Fibroblast of lung (primary cell): ENCODE data around the gene MUSTN1. TPM values are rescaled to one million over a fixed set of nuclear protein-coding genes. Genes with fewer than 3 reads are reported as not detected.

Experiments
- DNase-seq, 2 donors: peaks; one replicate each; pipeline versions ENCODE4 v3.0.0 to v3.0.0-alpha.2; 2010; ENCODE audit warnings: low read depth in 2 of 2
- H2AFZ ChIP-seq: 2 replicates; pipeline ENCODE4 v1.5.1; 2012; ENCODE audit warnings: low read length, control low read depth, inconsistent platforms
- H3K27ac ChIP-seq: 2 replicates; pipeline ENCODE4 v1.5.1; 2011; ENCODE audit warnings: low read length, control low read depth; ENCODE audit not compliant: insufficient read depth
- H3K27me3 ChIP-seq: 2 replicates; pipeline ENCODE4 v1.5.1; 2011; ENCODE audit warnings: mild to moderate bottlenecking, low read length; ENCODE audit not compliant: control insufficient read depth, insufficient read depth
- H3K36me3 ChIP-seq: 2 replicates; pipeline ENCODE4 v1.5.1; 2011; ENCODE audit warnings: low read length; ENCODE audit not compliant: control insufficient read depth, insufficient read depth
- H3K4me1 ChIP-seq: 2 replicates; pipeline ENCODE4 v1.5.1; 2011; ENCODE audit warnings: low read length; ENCODE audit not compliant: control insufficient read depth, insufficient read depth; ENCODE audit errors: extremely low read depth
- H3K4me2 ChIP-seq: 2 replicates; pipeline ENCODE4 v1.5.1; 2011; ENCODE audit warnings: low read length, control low read depth; ENCODE audit not compliant: insufficient read depth; ENCODE audit errors: extremely low read depth
- H3K4me3 ChIP-seq, 4 experiments: fragments of 200-600 bp in 1 of 4; sonication (generic) in 1 of 4; replicated peaks in 1 of 4; 2 replicates each; pipeline ENCODE4 v1.5.1; 2011 to 2016; ENCODE audit warnings: low read length in 4 of 4, low read depth in 3 of 4, mild to moderate bottlenecking in 3 of 4, control low read depth in 2 of 4, inconsistent platforms in 1 of 4, mixed read lengths in 1 of 4; ENCODE audit not compliant: insufficient read depth in 1 of 4; ENCODE audit errors: control extremely low read depth in 1 of 4
- H3K79me2 ChIP-seq: 2 replicates; pipeline ENCODE4 v1.5.1; 2012; ENCODE audit warnings: mild to moderate bottlenecking, low read length, inconsistent platforms; ENCODE audit not compliant: control insufficient read depth, insufficient read depth
- H3K9ac ChIP-seq: 2 replicates; pipeline ENCODE4 v1.5.1; 2011; ENCODE audit warnings: mild to moderate bottlenecking, low read length, control low read depth; ENCODE audit not compliant: insufficient read depth
- H3K9me3 ChIP-seq: 2 replicates; pipeline ENCODE4 v1.5.1; 2012; ENCODE audit warnings: low read depth, low read length; ENCODE audit not compliant: control insufficient read depth, insufficient read depth
- H4K20me1 ChIP-seq: 2 replicates; pipeline ENCODE4 v1.5.1; 2011; ENCODE audit warnings: low read length; ENCODE audit not compliant: control insufficient read depth, insufficient read depth; ENCODE audit errors: extremely low read depth
- CTCF ChIP-seq, 2 donors: IDR thresholded peaks in 1 of 2; conservative IDR thresholded peaks in 1 of 2; 1 replicate in 1 of 2; 2 replicates in 1 of 2; pipeline ENCODE4 v1.5.1; 2011 to 2012; ENCODE audit warnings: low read length in 2 of 2, control low read depth in 1 of 2, inconsistent platforms in 1 of 2, low read depth in 1 of 2, mild to moderate bottlenecking in 1 of 2
- EZH2 ChIP-seq: IDR thresholded peaks from 2 replicates; pipeline ENCODE4 v1.5.1; 2012; ENCODE audit warnings: low read length, control low read depth, mild to moderate bottlenecking; ENCODE audit errors: missing control alignments
- polyA plus RNA-seq, 2 donors: library from polyadenylated mRNA; depleted of rRNA in 1 of 2; stranded (reverse) in 1 of 2; unstranded in 1 of 2; fragments of >200 nt; gene quantifications; 2 replicates each; pipeline ENCODE4 v1.2.1, GENCODE V29; 2011 to 2012; ENCODE audit warnings: missing spikeins in 1 of 2
- total RNA-seq: library from RNA; depleted of rRNA; stranded (reverse); fragments of >200 nt; gene quantifications from 2 replicates; pipeline ENCODE4 v1.2.1, GENCODE V29; 2014

Gene MUSTN1
- total and polyA plus RNA-seq, 2 donors (not counting 1 experiment from before 2014, with no cell fraction given), result 3.2 TPM; not detected in 1

- Histone ChIP-seq H3K9me3 (no peaks in the 10 kb centered on the region), H3K27ac (no peak overlapping the region)
Observed at GRCh38 chr3:52838561-52839267, 3.9 kb upstream of the MUSTN1 start.

GRCh38 chr3:52836986-52837385 is 2.2 kb upstream of the MUSTN1 start:
- Histone ChIP-seq H3K4me1 (peaks cover 14% of the 10 kb centered on the region), H3K9me3 (no peaks in the 10 kb centered on the region), H3K79me2 (no peaks in the 10 kb centered on the region), H4K20me1 (no peaks in the 10 kb centered on the region), H2AFZ (no peak overlapping the region), H3K4me2 (no peak overlapping the region), H3K27me3 (no peaks in the 10 kb centered on the region), H3K36me3 (no peaks in the 10 kb centered on the region), H3K4me3 (no peak overlapping the region), H3K9ac (no peak overlapping the region), H3K27ac (no peak overlapping the region)
- TF ChIP-seq EZH2 (no peak), CTCF (conservative IDR thresholded peaks at IDR 0.05 in 1 of 2, IDR thresholded peaks at IDR 0.05 in 1 of 2; ENCODE audit: low read depth in 1 of 2, low read length in 2 of 2) (no peak)
- no peak for DNase-seq

More at GRCh38 chr3:52838561-52839267, 3.9 kb upstream of the MUSTN1 start:
- Histone ChIP-seq H4K20me1 (no peaks in the 10 kb centered on the region), H2AFZ (no peak overlapping the region), H3K4me1 (peaks cover 11% of the 10 kb centered on the region), H3K36me3 (no peaks in the 10 kb centered on the region), H3K9ac (no peak overlapping the region), H3K4me2 (no peak overlapping the region), H3K27me3 (no peaks in the 10 kb centered on the region), H3K79me2 (no peaks in the 10 kb centered on the region), H3K4me3 (no peak overlapping the region)
- no peak for DNase-seq
- no peak for TF ChIP-seq CTCF (conservative IDR thresholded peaks at IDR 0.05 in 1 of 2, IDR thresholded peaks at IDR 0.05 in 1 of 2; ENCODE audit: low read depth in 1 of 2, low read length in 2 of 2)
- no peak for TF ChIP-seq EZH2

- Histone ChIP-seq H3K9ac (no peak overlapping the region), H3K27ac (no peak overlapping the region), H3K9me3 (no peaks in the 10 kb centered on the region), H3K36me3 (no peaks in the 10 kb centered on the region), H4K20me1 (no peaks in the 10 kb centered on the region), H3K4me3 (no peak overlapping the region), H3K79me2 (no peaks in the 10 kb centered on the region), H3K27me3 (no peaks in the 10 kb centered on the region), H3K4me2 (no peak overlapping the region), H2AFZ (no peak overlapping the region), H3K4me1 (peaks cover 15% of the 10 kb centered on the region)
- no peak for DNase-seq
- TF ChIP-seq CTCF (conservative IDR thresholded peaks at IDR 0.05 in 1 of 2, IDR thresholded peaks at IDR 0.05 in 1 of 2; ENCODE audit: low read depth in 1 of 2, low read length in 2 of 2) (no peak), EZH2 (no peak)
Observed at GRCh38 chr3:52836471-52836845, 1.6 kb upstream of the MUSTN1 start.
